GM19463 (cell line): ENCODE results near the gene HYPK.

Source experiments
- ATAC-seq: cut with Tn5 transposase; IDR thresholded peaks from one replicate; pipeline ENCODE4 v1.9.1; 2021; ENCODE audit warnings: mild to moderate bottlenecking, moderate library complexity; ENCODE audit not compliant: unreplicated experiment

HYPK gene

DNA sequence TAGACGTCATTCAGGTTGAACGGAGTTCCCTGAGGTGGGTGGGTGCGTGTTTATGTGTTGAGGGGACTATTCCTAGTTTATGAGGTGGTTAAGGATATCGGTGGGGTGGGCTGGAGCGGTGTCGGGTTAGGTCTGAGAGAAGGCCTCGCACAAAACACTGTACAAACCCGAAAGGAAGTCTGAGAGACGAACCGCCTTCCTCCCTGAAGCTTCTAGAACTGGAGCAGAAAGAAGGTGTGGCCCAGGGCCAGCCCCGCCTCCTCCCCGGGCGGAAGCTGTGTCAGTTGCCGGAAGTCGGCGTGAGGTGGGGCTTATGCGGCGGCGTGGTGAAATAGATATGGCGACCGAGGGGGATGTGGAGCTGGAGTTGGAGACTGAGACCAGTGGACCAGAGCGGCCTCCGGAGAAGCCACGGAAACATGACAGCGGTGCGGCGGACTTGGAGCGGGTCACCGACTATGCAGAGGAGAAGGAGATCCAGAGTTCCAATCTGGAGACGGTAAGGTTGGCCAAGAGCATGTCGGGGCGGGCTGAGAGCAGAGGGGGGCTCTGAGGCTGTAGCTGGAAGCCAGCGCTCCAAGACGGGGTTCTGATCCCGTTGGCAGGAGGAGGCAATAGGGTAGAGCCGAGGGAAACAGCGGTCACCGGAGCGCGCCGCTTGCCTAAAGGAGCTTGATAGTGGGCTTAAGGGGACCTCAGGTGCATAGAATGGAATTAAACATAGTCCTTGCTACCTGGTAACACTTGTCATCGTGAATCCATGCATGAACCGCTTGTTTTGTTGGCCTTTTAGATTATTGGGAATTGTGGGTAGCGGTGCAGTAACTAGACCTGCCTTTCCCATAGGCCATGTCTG, at the start of gene HYPK:
HYPK (plus strand) TSS at position 314 of the 856 bp plus-strand sequence; CDS start at position 338, 24 bp downstream.
- ATAC-seq, result peak; percentile 85

- no peak for ATAC-seq
These were observed 48.5 kb upstream of the HYPK start for GRCh38 chr15:43751885-43752284.

GRCh38 chr15:43762824-43763223, 37.6 kb upstream of the HYPK start:
- ATAC-seq, result no peak

DNA sequence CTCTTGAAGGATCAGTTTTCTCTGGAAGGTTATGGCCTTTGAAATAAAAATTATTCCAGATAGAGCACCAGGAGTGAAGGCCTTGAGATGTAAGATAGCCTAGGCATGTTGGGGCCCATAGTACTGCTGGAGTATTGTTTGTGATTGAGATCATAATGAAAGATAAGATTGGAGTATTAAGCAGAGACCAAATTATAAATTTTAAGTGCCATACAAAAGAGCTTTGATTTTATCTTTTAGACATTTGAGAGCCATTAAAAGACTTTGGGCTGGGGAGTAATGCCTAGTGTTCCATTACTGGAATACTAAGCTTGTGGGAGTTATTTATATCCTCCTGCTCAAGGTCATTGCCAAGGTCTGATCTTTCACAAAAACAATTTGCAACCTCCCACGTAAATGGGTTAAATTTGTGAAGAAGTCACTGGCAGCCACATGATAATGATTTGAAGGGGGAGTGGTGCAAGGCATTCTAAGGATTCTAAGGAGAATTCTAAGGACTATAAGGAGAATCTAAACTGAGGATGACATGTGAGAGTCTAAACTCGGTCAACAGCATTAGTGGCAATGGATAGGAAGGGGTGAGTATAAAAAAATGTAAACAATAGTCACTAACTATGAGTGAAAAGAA, 36.5 kb upstream of the HYPK start:
- ATAC-seq, result no peak

DNA sequence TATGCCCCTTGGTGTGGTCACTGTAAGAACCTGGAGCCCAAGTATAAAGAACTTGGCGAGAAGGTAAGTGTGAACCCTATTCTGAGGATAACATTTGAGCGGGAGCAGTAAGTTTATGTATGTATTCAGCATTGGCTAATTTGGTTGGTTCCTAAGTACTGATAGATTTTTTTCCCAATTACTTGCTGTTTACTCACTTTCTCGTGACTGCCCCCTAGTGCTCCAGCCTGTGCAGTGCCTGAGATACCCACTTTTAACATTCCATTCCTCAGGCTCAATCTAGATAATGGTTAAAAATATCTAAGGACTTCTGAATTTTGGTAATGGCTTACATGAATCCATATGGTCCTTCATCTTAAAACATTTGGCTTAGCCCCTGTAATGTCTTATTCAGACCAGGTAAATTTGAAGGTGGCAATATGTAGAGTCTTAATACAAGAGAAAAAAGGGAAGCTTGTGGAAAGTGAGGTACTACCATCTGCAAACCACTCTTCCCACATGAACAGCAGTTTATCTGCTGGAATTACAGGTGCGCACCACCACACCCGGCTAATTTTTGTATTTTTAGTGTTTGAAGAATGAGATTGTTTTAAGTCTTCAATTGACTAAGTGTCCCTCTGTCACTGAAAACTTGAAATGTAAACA, 30.7 kb upstream of the HYPK start:
- ATAC-seq, result no peak

DNA sequence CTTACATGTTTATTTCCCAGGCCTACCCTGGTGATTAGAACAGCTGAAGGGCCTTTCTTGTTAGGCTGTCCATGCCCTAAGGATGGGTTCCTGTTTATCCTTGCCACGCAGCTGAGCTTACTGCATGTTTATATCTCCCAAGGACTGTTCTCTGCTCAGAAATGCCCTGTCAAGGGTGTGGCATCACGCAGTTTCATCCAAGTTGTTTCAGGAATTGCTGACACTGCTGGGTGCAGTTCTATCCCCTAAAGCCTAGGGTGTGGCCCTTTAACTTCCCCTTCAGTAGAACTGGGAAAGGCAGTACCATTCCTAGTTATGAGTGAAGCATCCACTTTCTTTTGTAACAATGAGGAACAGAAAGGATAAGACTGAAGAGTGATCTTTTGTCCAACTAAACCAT, 28.6 kb upstream of the HYPK start:
- ATAC-seq, result no peak

GRCh38 chr15:43772624-43773023, 27.8 kb upstream of the HYPK start:
- ATAC-seq, result no peak

- no peak for ATAC-seq
These were observed 26.3 kb upstream of the HYPK start for GRCh38 chr15:43774062-43774461.

- no peak for ATAC-seq
These were observed 24.9 kb upstream of the HYPK start for GRCh38 chr15:43775411-43775965.

GRCh38 chr15:43776101-43776717, 24.2 kb upstream of the HYPK start:
- peak; percentile 58 for ATAC-seq

GRCh38 chr15:43776718-43777266, 23.6 kb upstream of the HYPK start, which contains the start of gene ELL3:
Gene ELL3, minus strand, starts transcription at chr15:43776966. Its CDS starts 65 bp downstream, at chr15:43776901.
- ATAC-seq, result peak; percentile 36

- ATAC-seq, result peak; percentile 67
These were observed 23.0 kb upstream of the HYPK start for GRCh38 chr15:43777267-43777914.

DNA sequence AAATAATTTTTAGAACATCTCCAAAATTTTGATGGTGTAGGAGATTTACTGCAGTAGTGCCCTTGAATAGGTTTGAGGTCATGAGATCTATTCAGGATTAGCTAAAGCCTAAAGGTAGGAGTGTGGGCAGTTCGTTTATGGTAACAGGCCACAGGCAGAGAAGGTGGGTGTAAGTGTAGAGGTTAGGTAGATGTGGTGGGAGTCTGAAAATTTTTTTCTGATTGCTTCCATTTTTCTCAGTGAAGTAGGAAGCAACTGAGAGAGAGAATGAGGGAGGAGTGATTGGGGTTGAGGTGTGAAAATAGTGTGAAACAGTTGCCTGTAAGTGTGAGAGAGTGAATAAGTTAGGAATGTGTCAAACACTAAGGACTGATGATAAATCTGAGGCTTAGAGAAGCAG, 21.4 kb upstream of the HYPK start:
- no peak for ATAC-seq

DNA sequence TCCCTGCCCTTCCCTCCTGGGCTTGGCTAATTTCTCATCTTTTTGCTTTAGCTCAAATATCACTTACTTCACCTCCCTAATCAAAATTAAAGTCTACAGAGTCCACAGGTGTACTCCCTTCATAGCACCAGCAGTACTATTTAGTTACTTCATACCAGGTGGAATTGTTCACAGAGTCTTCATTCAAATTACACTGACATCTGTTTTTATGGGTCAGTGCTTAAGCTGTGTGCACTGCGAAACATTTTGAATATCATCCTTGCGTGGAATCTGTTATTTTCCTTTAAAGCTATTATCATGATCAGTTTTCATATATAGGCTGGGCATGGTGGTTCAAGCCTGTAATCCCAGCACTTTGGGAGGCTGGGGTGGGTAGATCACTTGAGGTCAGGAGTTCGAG, 11.0 kb upstream of the HYPK start:
- no peak for ATAC-seq

DNA sequence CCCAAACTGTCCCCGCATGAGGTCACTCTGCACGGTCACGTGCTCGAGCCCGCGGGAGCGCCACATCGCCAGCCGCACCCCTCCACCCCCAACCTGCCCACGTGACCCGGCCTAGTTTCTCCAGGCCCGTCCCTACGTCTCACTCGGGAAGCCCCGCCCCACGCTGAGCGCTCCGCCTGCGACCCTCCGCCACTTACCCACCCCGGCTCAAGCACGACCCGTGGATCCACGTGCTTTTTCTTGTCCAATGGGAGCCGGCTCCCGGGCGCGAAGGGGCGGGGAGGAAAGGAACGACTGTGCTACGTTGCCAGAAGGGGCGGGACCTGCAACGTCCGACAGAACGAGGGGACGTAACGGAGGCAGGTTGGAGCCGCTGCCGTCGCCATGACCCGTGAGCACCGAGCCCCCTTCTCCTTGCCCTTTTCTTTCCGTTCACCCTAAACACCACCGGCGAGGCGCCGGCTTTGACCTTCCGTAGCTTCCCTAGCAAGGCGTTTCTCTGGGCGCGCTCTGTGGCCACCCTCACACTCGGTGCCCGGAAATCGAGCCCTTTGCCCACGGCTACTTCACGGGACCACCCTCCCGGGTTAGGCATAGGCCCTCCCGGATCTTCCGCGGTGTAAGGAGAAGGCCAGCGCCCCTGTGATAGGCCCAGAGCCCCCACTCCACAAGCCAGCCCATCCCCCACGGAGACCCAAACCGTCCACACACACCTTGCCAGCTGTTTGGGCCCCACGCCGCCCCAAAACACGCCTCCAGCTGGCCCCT, 8.2 kb upstream of the HYPK start, which contains the start of gene SERF2:
SERF2 (plus strand) TSS at position 328 of the 768 bp plus-strand sequence; CDS start at position 385, 57 bp downstream.
- peak; percentile 86 for ATAC-seq

GRCh38 chr15:43792761-43793476, 7.5 kb upstream of the HYPK start:
- ATAC-seq, result no peak

GRCh38 chr15:43793647-43794046, 6.8 kb upstream of the HYPK start:
- no peak for ATAC-seq

DNA sequence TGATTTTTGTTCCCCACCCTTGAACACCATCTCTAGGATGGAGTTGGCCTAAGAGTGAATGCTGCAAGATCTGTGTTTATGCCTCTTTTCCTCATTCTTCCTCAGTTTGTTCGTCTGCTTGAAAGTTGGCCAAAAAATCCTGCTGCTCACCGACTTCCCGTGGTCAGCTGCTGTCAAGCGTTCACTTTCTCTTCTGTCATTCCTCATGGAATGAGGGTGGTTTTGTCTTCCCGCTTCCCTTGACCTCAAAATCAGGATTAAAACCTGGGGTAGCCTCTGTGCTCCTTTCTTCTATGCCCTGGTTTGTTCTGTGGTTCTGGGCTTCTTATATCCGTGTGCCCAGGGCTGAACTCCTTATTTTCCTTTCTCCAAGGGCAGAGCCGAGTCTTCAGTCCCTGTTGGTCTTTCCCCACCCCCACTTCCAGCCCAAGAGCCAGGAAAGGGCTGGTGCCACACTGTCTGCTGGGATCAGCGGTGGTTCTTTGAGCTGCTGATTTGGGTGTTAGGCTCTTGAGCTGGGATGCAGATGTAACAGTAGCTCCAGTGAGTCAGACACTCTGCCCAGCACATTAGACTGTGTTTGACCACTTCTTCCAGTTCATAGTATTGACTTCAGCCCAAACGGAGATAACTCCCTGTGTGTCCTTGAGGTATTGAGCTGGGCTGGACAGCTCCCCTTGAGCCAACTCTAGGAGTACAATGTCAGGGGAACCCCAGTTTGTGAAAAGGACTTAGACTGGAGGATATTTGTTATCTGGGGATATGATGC, 5.9 kb upstream of the HYPK start:
- ATAC-seq, result no peak
